C4-2B (cell line): ENCODE data around the gene NAA80.

Source experiments
- ZFX ChIP-seq: fragments of 450-650 bp; IDR thresholded peaks from 2 replicates; pipeline ENCODE4 v1.6.1; 2017
- TF ChIP-seq, protein P1 (sequence below): fragments of 450-650 bp; conservative IDR thresholded peaks from 2 replicates; pipeline ENCODE4 v1.5.1; 2017; ENCODE audit warnings: mild to moderate bottlenecking

DNA sequence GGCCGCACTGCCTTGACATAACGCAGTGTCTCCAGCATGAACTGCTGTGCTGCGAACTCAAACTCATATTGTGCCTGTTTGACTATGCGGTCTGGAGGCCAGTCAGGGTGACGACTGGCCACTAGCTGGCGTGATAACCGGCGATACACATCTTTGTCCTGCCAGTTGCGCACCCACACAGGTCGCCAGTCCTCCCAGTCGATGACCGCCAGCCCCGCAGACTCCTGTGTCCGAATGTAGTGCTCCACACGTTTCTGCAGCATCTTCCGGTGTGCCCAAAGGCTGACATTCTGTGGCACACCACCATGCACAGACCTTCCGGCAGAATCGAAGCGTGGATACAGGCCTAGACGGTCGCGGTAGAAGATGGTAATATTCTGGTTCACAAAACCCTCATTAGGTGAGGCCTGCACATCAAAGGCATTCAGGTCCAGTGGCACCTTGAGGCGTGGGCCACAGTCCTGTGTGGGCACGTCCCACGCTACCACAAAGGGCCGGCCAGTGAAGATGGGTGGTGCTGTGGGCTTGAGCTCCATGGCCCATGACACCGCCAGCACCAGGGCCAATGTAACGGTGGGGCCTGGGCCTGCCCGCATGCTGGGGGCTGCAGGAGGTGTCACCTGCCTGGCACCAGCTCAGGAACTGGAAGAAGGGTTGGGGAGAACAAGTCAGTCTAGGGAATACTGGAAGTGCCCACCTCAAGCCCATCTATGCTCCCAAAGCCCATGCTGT, 20.9 kb upstream of the NAA80 start:
- TF ChIP-seq, protein P1, sequence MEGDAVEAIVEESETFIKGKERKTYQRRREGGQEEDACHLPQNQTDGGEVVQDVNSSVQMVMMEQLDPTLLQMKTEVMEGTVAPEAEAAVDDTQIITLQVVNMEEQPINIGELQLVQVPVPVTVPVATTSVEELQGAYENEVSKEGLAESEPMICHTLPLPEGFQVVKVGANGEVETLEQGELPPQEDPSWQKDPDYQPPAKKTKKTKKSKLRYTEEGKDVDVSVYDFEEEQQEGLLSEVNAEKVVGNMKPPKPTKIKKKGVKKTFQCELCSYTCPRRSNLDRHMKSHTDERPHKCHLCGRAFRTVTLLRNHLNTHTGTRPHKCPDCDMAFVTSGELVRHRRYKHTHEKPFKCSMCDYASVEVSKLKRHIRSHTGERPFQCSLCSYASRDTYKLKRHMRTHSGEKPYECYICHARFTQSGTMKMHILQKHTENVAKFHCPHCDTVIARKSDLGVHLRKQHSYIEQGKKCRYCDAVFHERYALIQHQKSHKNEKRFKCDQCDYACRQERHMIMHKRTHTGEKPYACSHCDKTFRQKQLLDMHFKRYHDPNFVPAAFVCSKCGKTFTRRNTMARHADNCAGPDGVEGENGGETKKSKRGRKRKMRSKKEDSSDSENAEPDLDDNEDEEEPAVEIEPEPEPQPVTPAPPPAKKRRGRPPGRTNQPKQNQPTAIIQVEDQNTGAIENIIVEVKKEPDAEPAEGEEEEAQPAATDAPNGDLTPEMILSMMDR, result no peak
- no peak for TF ChIP-seq ZFX
